H9 (cell line): Measurements from ENCODE around the gene LRRC61. TPM values are rescaled to one million over a fixed set of nuclear protein-coding genes. Genes with fewer than 3 reads are reported as not detected.

Source experiments
- DNase-seq: peaks from one replicate; pipeline ENCODE4 v3.0.0-alpha.2; 2017
- H2AFZ ChIP-seq: one replicate; pipeline ENCODE4 v1.6.1; 2013; ENCODE audit warnings: mild to moderate bottlenecking, low read length, control low read depth, moderate library complexity
- H2AK5ac ChIP-seq: 2 replicates; pipeline ENCODE4 v1.6.1; 2013; ENCODE audit warnings: low read length, control low read depth, mixed read lengths; ENCODE audit not compliant: insufficient read length
- H2BK120ac ChIP-seq: one replicate; pipeline ENCODE4 v1.6.1; 2013; ENCODE audit warnings: low read depth, mild to moderate bottlenecking, low read length, control low read depth, inconsistent platforms; ENCODE audit not compliant: poor library complexity, severe bottlenecking
- H2BK12ac ChIP-seq: 2 replicates; pipeline ENCODE4 v1.6.1; 2013; ENCODE audit warnings: low read length, control low read depth, mixed read lengths, low read depth; ENCODE audit not compliant: insufficient read length
- H2BK15ac ChIP-seq: 2 replicates; pipeline ENCODE4 v1.6.1; 2013; ENCODE audit warnings: low read depth, low read length, control low read depth
- H2BK20ac ChIP-seq: one replicate; pipeline ENCODE4 v1.6.1; 2013; ENCODE audit warnings: low read depth, mild to moderate bottlenecking, low read length, control low read depth, inconsistent platforms; ENCODE audit not compliant: poor library complexity, severe bottlenecking
- H2BK5ac ChIP-seq: 2 replicates; pipeline ENCODE4 v1.6.1; 2013; ENCODE audit warnings: low read length, control low read depth, mixed read lengths; ENCODE audit not compliant: insufficient read length
- H3K14ac ChIP-seq: 2 replicates; pipeline ENCODE4 v1.6.1; 2013; ENCODE audit warnings: low read length, control low read depth; ENCODE audit not compliant: insufficient read depth
- H3K18ac ChIP-seq: 2 replicates; pipeline ENCODE4 v1.6.1; 2013; ENCODE audit warnings: low read depth, mild to moderate bottlenecking, mixed read lengths, low read length, control low read depth; ENCODE audit not compliant: insufficient read length
- H3K23ac ChIP-seq: 2 replicates; pipeline ENCODE4 v1.6.1; 2013; ENCODE audit warnings: low read length, control low read depth, mixed read lengths, low read depth; ENCODE audit not compliant: insufficient read length
- H3K23me2 ChIP-seq: 2 replicates; pipeline ENCODE4 v1.6.1; 2013; ENCODE audit warnings: low read depth, mild to moderate bottlenecking, mixed read lengths, low read length, control low read depth; ENCODE audit not compliant: insufficient read length, poor library complexity, severe bottlenecking
- H3K27ac ChIP-seq: 2 replicates; pipeline ENCODE4 v1.5.1; 2013; ENCODE audit warnings: low read length, control low read depth, mixed read lengths, low read depth; ENCODE audit not compliant: insufficient read length
- H3K27me3 ChIP-seq: 2 replicates; pipeline ENCODE4 v1.6.1; 2013; ENCODE audit warnings: low read length, control low read depth, inconsistent platforms; ENCODE audit not compliant: insufficient read depth
- H3K4ac ChIP-seq: 2 replicates; pipeline ENCODE4 v1.6.1; 2013; ENCODE audit warnings: low read depth, mild to moderate bottlenecking, control low read depth, inconsistent platforms, low read length, moderate library complexity
- H3K4me1 ChIP-seq: 2 replicates; pipeline ENCODE4 v1.6.1; 2013; ENCODE audit warnings: low read length, control low read depth, inconsistent platforms; ENCODE audit not compliant: insufficient read depth
- H3K4me2 ChIP-seq: 2 replicates; pipeline ENCODE4 v1.6.1; 2013; ENCODE audit warnings: low read length, control low read depth, mixed read lengths; ENCODE audit not compliant: insufficient read length, insufficient read depth
- H3K56ac ChIP-seq: 2 replicates; pipeline ENCODE4 v1.6.1; 2013; ENCODE audit warnings: low read depth, mild to moderate bottlenecking, mixed read lengths, low read length, control low read depth; ENCODE audit not compliant: insufficient read length
- H3K79me1 ChIP-seq: 2 replicates; pipeline ENCODE4 v1.6.1; 2013; ENCODE audit warnings: low read depth, mild to moderate bottlenecking, moderate library complexity, low read length, control low read depth, inconsistent platforms; ENCODE audit not compliant: insufficient read depth, poor library complexity, severe bottlenecking
- H3K79me2 ChIP-seq: 2 replicates; pipeline ENCODE4 v1.6.1; 2013; ENCODE audit warnings: low read length, control low read depth, inconsistent platforms; ENCODE audit not compliant: insufficient read depth
- H3K9ac ChIP-seq: 2 replicates; pipeline ENCODE4 v1.6.1; 2013; ENCODE audit warnings: low read length, control low read depth, mixed read lengths; ENCODE audit not compliant: insufficient read length; ENCODE audit errors: extremely low read depth
- H3K9me3 ChIP-seq: one replicate; pipeline ENCODE4 v1.6.1; 2013; ENCODE audit warnings: low read depth, low read length, inconsistent platforms; ENCODE audit not compliant: control insufficient read depth
- H3T11ph ChIP-seq: one replicate; pipeline ENCODE4 v1.6.1; 2013; ENCODE audit warnings: mild to moderate bottlenecking, low read length, control low read depth, inconsistent platforms
- H4K20me1 ChIP-seq: one replicate; pipeline ENCODE4 v1.6.1; 2013; ENCODE audit not compliant: control insufficient read depth, insufficient read length, insufficient read depth
- H4K5ac ChIP-seq: 2 replicates; pipeline ENCODE4 v1.6.1; 2013; ENCODE audit warnings: low read depth, mild to moderate bottlenecking, mixed read lengths, low read length, control low read depth; ENCODE audit not compliant: insufficient read length
- H4K8ac ChIP-seq: replicated peaks from 2 replicates; pipeline ENCODE4 v1.6.1; 2013; ENCODE audit warnings: low read length, control low read depth, mixed read lengths, low read depth; ENCODE audit not compliant: insufficient read length
- H4K91ac ChIP-seq: 2 replicates; pipeline ENCODE4 v1.6.1; 2013; ENCODE audit warnings: low read depth, mild to moderate bottlenecking, moderate library complexity, mixed read lengths, low read length, control low read depth; ENCODE audit not compliant: insufficient read length
- H3K27ac Mint-ChIP-seq, 3 experiments: 2 replicates in 2 of 3; 3 replicates in 1 of 3; pipeline ENCODE4 v1.8.0; 2020 to 2021; ENCODE audit warnings: mixed read lengths in 3 of 3, mild to moderate bottlenecking in 1 of 3, moderate library complexity in 1 of 3
- H3K27me3 Mint-ChIP-seq: 2 replicates; pipeline ENCODE4 v1.8.0; 2021; ENCODE audit warnings: low read depth, mild to moderate bottlenecking, moderate library complexity, mixed read lengths
- H3K36me3 Mint-ChIP-seq, 3 experiments: 2 replicates in 2 of 3; 3 replicates in 1 of 3; pipeline ENCODE4 v1.8.0; 2020 to 2021; ENCODE audit warnings: low read depth in 3 of 3, mixed read lengths in 3 of 3; ENCODE audit not compliant: insufficient read depth in 1 of 3
- H3K4me1 Mint-ChIP-seq, 2 experiments: 2 replicates each; pipeline ENCODE4 v1.8.0; 2020; ENCODE audit warnings: mixed read lengths in 2 of 2
- H3K4me3 Mint-ChIP-seq, 2 experiments: 2 replicates in 1 of 2; 3 replicates in 1 of 2; pipeline ENCODE4 v1.8.0; 2020 to 2021; ENCODE audit warnings: mild to moderate bottlenecking in 2 of 2, mixed read lengths in 2 of 2, moderate library complexity in 1 of 2
- H3K9me3 Mint-ChIP-seq, 2 experiments: 2 replicates in 1 of 2; 3 replicates in 1 of 2; pipeline ENCODE4 v1.8.0; 2020; ENCODE audit warnings: mild to moderate bottlenecking in 2 of 2, mixed read lengths in 2 of 2, moderate library complexity in 1 of 2
- WGBS: extraction: QIAGEN DNeasy Blood & Tissue Kit; methylation state at CpG from one replicate; pipeline ENCODE4 v1.1.7; 2013; ENCODE audit warnings: missing lambda C conversion rate, low lambda C conversion rate, mixed read lengths; ENCODE audit not compliant: insufficient read length; ENCODE audit errors: extremely low coverage; 5-methylcytosine and 5-hydroxymethylcytosine counted together
- total RNA-seq: library from RNA; stranded (reverse); gene quantifications from 2 replicates; pipeline ENCODE4 v1.2.1, GENCODE V29; 2021
- TF ChIP-seq, protein P1 (sequence below): fragments of 200-600 bp; sonication (generic); conservative IDR thresholded peaks from 3 replicates; pipeline ENCODE4 v1.8.0; 2021; ENCODE audit warnings: antibody characterized with exemption, mild to moderate bottlenecking

LRRC61 gene
- total RNA-seq, 1 experiment from 2014 or later = 24.4 TPM

DNA sequence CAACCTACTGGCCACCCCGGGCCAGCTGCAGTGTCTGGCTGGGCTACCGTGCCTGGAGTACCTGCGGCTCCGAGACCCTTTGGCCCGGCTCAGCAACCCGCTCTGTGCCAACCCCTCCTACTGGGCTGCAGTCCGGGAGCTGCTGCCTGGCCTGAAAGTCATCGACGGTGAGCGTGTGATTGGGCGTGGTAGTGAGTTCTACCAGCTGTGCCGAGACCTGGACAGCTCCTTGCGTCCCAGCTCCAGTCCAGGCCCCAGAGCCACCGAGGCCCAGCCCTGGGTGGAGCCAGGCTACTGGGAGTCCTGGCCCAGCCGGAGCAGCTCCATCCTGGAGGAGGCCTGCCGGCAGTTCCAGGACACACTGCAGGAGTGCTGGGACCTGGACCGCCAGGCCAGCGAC is 14.0 kb downstream of the LRRC61 start:
- Histone ChIP-seq H3K79me2 (no peaks in the 10 kb centered on the region), H4K20me1 (no peaks in the 10 kb centered on the region), H3T11ph (no peak overlapping the region), H3K79me1 (no peaks in the 10 kb centered on the region), H2BK12ac (no peak overlapping the region), H2BK15ac (no peak overlapping the region), H3K9me3 (no peaks in the 10 kb centered on the region), H2BK120ac (no peak overlapping the region), H3K4me2 (no peak overlapping the region), H3K14ac (no peak overlapping the region), H2BK5ac (no peak overlapping the region), H3K18ac (no peak overlapping the region), H3K4me1 (no peaks in the 10 kb centered on the region; the same call in 1 of the 2 replicates), H4K5ac (no peak overlapping the region), H2AK5ac (no peak overlapping the region), H3K9ac (no peak overlapping the region), H3K56ac (no peak overlapping the region), H2AFZ (no peak overlapping the region), H3K23me2 (peaks cover 16% of the 10 kb centered on the region), H3K27ac (no peak overlapping the region), H4K8ac (no peak overlapping the region), H3K27me3 (peaks cover 3% of the 10 kb centered on the region), H2BK20ac (no peak overlapping the region), H3K23ac (no peak overlapping the region), H3K4ac (no peak overlapping the region), H4K91ac (no peak overlapping the region)
- peaks cover 55% of the 10 kb centered on the region for H3K27me3 Mint-ChIP-seq
- no peak overlapping the region; a peak in 1 of 7 replicates for H3K27ac Mint-ChIP-seq
- no CpG with 5 or more reads among the region's 18 CpGs for WGBS
- peaks cover 25 to 36% (median 31%) of the 10 kb centered on the region in 3 experiments for H3K36me3 Mint-ChIP-seq
- H3K4me1 Mint-ChIP-seq = peaks cover 60 to 69% of the 10 kb centered on the region in 2 experiments
- H3K4me3 Mint-ChIP-seq = no peak overlapping the region
- TF ChIP-seq, protein P1, sequence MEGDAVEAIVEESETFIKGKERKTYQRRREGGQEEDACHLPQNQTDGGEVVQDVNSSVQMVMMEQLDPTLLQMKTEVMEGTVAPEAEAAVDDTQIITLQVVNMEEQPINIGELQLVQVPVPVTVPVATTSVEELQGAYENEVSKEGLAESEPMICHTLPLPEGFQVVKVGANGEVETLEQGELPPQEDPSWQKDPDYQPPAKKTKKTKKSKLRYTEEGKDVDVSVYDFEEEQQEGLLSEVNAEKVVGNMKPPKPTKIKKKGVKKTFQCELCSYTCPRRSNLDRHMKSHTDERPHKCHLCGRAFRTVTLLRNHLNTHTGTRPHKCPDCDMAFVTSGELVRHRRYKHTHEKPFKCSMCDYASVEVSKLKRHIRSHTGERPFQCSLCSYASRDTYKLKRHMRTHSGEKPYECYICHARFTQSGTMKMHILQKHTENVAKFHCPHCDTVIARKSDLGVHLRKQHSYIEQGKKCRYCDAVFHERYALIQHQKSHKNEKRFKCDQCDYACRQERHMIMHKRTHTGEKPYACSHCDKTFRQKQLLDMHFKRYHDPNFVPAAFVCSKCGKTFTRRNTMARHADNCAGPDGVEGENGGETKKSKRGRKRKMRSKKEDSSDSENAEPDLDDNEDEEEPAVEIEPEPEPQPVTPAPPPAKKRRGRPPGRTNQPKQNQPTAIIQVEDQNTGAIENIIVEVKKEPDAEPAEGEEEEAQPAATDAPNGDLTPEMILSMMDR = no peak
- H3K9me3 Mint-ChIP-seq = no peaks in the 10 kb centered on the region
- DNase-seq = no peak
